GM18858 (cell line): ENCODE data around the gene MUCL3.
A peak's percentile ranks its signal among the peaks of the same experiment; 100 is the strongest.
"Not testable (repeated sequence)": the region's sequence is repeated elsewhere in the genome, so short reads cannot be mapped to it uniquely, and the experiment has no call there.

Source experiments
- ATAC-seq: cut with Tn5 transposase; IDR thresholded peaks from one replicate; pipeline ENCODE4 v1.9.1; 2021; ENCODE audit not compliant: unreplicated experiment

Gene MUCL3

DNA sequence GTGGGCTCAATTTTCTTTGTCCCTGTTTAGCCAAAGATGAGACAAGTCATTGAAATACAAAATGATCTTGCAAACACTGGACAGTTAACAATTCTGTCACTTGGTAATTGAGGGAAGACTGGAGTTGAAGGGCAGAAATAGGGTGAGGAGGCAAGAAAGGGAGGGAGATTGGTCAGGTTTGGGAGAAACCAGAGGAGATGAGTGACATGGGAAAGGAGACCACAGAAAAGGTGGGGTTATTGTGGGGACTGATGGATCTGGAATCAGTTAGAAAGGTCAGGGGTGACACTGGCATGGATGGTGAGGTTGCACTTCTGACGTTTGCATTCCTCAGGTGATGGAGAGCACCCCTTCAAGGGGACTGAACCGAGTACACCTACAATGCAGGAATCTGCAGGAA lies 32.1 kb upstream of the MUCL3 start:
- no peak for ATAC-seq

GRCh38 chr6:30910473-30910872 lies 30.3 kb upstream of the MUCL3 start:
- ATAC-seq, result not testable (repeated sequence)

- no peak for ATAC-seq
Measured at GRCh38 chr6:30912746-30913520, 27.8 kb upstream of the MUCL3 start.

GRCh38 chr6:30913721-30914075 lies 27.1 kb upstream of the MUCL3 start:
- ATAC-seq, result no peak

DNA sequence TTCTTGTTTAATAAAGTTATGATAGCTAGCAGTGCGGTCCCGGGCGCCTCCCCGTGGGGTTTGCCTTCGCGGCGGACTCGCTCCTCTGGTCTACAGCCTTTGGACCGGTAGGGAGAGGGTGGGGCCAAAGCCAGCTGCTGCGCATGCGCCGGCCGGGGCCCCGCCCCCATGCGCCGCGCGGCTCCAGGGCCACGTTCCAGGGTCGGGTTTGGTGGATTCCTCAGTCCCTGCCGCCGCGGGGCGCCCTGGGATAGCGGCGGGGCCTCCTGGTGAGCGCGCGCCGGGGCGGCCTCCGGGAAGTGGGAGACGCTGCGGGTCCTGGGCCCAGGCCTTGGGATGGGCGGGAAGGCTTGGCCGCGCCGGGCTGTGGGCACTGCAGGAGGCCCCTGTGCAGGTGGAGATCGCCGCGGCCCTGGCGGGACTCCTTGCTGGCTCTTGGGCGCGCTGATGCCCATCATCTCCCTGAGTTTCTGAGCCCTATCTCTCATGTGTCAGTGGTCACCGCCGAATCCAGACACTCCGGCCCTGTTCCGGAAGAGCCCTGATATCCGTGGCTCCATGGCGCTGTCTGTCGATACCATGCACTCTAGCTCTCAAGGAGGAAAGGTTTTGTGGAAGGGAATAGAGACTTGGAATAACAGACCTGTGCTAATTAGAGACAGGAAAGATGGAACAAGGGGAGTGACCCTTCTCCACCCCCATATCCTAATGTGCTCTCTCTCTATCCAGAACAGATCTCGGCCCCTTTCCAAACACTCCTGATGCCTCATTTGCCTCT lies 26.5 kb upstream of the MUCL3 start, which contains the start of gene VARS2:
VARS2 (plus strand) TSS at position 163 of the 778 bp plus-strand sequence; CDS start at position 762, 599 bp downstream.
- ATAC-seq, result peak; percentile 72

DNA sequence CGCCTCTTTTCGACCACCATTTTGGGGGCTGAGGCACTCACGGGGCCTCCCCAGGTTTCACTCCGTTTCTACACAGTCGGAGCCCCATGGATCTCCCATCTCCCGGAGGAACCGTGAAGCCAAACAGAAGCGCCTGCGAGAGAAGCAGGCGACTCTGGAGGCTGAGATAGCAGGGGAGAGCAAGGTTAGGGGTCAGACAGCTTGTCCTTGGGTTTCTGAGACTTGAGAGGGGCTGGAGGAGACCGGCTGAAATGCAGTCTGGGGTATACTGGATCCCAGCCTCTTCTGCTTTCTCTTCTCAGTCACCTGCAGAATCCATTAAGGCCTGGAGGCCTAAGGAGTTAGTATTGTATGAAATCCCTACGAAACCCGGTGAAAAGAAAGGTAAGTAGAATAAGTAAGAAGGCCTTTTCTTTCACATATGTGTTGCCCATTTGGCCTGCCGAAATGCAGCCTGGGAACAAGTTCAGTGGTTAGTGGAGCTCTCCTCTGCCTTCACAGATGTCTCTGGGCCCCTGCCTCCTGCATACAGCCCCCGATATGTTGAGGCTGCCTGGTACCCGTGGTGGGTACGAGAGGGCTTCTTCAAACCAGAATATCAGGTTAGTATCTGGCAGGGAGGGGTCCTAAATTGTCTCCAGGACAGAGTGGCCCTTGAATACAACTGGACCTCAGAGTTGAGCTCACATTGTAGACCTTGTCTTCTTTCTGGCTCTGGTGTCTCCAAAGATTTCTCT lies 25.8 kb upstream of the MUCL3 start:
- ATAC-seq, result no peak

DNA sequence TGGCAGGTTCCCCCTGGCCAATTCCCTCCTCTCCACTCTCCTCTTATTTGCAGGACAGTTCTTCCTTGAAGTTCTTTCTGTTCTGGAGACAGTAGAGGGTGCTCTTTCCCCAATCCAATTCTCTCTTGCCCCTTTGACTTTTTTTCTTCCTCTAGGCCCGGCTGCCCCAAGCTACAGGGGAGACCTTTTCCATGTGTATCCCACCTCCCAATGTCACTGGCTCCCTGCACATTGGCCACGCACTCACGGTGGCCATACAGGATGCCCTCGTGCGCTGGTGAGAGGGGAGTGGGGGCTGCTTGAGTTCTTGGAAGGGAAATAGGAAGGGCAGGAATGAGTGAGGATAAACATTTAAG lies 25.2 kb upstream of the MUCL3 start:
- no peak for ATAC-seq

GRCh38 chr6:30917041-30917440 lies 23.7 kb upstream of the MUCL3 start:
- ATAC-seq, result no peak

GRCh38 chr6:30917487-30917886 lies 23.3 kb upstream of the MUCL3 start:
- ATAC-seq, result no peak

DNA sequence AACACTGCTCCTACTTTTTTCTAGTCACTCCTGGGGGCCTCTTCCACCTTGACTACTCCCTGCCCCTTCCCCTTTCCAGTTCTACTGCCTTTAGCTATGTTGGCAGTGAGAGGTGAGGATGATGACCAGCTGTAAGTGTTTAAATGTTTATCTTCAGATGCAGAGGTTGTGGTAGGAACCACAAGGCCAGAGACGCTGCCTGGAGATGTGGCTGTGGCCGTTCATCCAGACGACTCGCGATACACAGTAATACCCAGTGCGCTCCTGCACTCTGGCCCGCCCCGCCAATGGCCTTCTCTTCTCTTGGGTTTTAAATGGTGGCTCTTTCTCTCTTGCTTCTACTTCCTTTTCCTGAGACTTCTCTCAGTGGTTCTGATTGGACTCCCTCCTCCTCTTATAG lies 22.1 kb upstream of the MUCL3 start:
- ATAC-seq, result no peak

GRCh38 chr6:30922447-30922852 lies 18.3 kb upstream of the MUCL3 start:
- no peak for ATAC-seq

DNA sequence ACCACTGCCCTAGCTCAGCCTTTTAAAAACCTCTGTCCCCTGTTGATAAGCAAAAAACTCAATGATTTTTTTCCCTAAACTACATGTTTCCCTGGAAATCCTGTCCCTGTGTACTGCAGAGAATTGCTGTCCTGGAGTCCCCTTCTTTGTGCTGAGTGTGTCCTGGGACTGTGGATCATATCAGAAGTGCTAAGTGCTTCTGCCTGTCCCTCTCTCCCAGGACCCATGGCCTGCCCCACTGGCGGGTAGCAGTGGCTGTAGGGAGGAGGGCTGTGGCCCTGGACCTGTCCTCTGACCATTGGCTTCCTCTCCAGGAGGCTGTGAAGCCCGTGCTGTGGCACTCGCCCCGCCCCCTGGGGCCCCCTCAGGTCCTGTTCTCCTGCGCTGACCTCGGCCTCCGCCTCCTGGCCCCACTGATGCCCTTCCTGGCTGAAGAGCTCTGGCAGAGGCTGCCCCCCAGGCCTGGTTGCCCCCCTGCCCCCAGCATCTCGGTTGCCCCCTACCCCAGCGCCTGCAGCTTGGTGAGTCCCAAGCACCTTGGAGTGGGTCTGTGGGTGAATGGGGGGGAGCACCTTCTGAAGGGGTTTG lies 16.6 kb upstream of the MUCL3 start:
- not testable (repeated sequence) for ATAC-seq

GRCh38 chr6:30926644-30927043 lies 14.1 kb upstream of the MUCL3 start:
- no peak for ATAC-seq

DNA sequence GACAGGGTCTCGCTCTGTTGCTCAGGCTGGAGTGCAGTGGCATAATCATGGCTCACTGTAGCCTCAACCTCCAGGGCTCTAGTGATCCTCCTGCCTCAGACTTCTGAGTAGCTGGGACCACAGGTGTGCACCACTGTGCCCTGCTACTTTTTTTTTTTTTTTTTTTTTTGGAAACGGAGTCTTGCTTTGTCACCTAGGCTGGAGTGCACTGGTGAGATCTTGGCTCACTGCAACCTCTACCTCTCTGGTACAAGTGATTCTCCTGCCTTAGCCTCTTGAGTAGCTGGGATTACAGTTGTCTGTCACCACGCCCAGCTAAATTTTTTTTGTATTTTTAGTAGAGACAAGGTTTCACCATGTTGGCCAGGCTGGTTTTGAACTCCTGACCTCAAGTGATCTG lies 13.7 kb upstream of the MUCL3 start:
- not testable (repeated sequence) for ATAC-seq

DNA sequence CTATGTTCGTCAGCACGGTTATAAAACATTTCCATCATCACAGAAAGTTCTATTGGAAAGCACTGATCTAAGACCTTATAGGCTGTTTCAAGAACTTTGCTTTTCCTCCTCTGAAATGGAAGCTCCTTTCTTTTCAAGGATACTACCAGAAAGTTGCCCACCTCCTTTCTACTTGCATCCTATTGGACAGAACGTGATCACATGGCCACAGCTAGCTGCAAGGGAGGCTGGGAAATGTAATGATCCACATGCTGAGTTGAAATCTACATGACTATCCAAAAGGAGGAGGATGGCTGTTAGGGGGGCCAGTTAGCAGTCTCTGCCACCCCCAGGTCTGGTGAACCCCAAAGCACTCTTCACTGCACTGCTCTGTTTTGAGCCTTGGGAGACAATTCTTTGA lies 12.1 kb upstream of the MUCL3 start:
- no peak for ATAC-seq

- no peak for ATAC-seq
Measured at GRCh38 chr6:30930506-30930905, 10.3 kb upstream of the MUCL3 start.

DNA sequence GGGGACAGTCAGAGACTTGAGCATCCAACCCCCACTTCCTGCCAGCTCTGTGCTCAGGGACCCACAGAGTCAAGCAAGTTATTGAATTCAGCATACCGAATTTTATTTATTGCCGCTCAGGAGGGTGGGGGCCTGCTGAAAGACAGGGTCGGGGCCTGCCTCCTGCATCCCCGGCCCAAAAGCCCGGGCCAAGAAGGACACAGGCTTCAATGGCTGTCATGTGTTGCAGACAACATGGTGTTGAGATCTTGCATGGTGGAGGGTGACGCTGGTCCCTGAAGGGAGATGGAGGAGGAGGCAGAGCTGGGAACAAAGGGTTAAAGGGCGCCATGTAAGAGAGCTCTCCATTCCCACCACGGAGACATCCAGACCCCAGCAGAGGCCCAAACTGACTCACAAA lies 9.5 kb upstream of the MUCL3 start:
- no peak for ATAC-seq

DNA sequence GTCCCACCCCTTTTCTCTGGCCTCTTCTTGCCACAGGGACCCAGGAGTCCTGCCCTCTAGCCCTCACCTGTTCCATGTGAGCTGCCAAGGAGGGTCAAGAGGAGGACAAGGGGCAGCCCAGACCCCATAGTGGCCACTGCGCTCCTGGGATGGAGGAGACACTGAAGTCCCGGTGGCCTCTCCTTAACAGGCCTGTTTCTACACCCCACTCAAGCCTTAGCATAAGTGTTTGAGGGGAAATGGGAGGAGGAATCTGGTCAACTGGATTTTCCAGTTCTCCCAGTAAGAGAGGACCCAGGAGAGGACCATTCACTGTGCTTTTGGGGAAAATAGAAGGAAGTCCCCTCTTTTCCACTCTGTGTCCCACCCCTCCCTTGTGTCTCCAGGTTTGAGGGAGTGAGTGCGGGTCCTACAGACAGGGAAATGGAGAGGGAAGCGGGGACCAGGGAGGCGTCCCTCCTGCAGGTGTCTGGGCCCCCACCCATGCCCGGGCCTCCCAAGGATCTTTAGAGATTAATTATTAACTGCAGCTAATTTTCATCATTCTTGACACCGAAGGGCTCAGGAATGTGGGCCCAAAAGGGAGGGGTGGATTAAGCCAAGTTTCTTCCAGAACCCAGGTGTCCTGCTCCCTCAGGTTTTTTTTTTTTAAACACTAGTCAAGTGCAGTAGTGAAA lies 8.7 kb upstream of the MUCL3 start, which contains the start of gene SFTA2:
SFTA2 (minus strand) TSS at position 202 of the 677 bp plus-strand sequence; CDS start at position 128, 74 bp downstream.
- no peak for ATAC-seq

GRCh38 chr6:30932665-30933365 lies 8.0 kb upstream of the MUCL3 start:
- ATAC-seq, result no peak

- ATAC-seq, result no peak
Measured at GRCh38 chr6:30935018-30935417, 5.8 kb upstream of the MUCL3 start.
